HL-60 (cell line): Measurements from ENCODE around the gene ALOXE3.
"Not testable (repeated sequence)": the region's sequence is repeated elsewhere in the genome, so short reads cannot be mapped to it uniquely, and the experiment has no call there.

Experiments
- DNase-seq, 2 experiments: peaks; one replicate each; pipeline ENCODE4 v3.0.0-alpha.2; 2010 to 2020; ENCODE audit warnings: low read depth in 1 of 2, low spot score in 1 of 2
- H3K27ac ChIP-seq: fragments of 250-450 bp; sonication (Bioruptor Pico); replicated peaks from 2 replicates; pipeline ENCODE4 v1.5.1; 2020; ENCODE audit warnings: mild to moderate bottlenecking, moderate library complexity
- H3K27me3 ChIP-seq: fragments of 250-450 bp; sonication (Bioruptor Pico); 2 replicates; pipeline ENCODE4 v1.5.1; 2021; ENCODE audit warnings: mild to moderate bottlenecking, moderate library complexity; ENCODE audit not compliant: insufficient read depth, poor library complexity, severe bottlenecking
- H3K4me3 ChIP-seq: replicated peaks from 2 replicates; pipeline ENCODE4 v1.5.1; 2011; ENCODE audit warnings: mild to moderate bottlenecking, control low read depth, low read length; ENCODE audit not compliant: insufficient read depth
- GABPA ChIP-seq: IDR thresholded peaks from 2 replicates; pipeline ENCODE4 v1.6.1; 2012; ENCODE audit warnings: low read depth
- POLR2AphosphoS5 ChIP-seq: IDR thresholded peaks from 2 replicates; pipeline ENCODE4 v1.6.1; 2012; ENCODE audit warnings: low read depth
- SPI1 ChIP-seq: IDR thresholded peaks from 2 replicates; pipeline ENCODE4 v1.6.1; 2012; ENCODE audit warnings: low read depth, mild to moderate bottlenecking, borderline replicate concordance
- TF ChIP-seq, protein P1 (sequence below): IDR thresholded peaks from one replicate; pipeline ENCODE4 v1.5.1; 2011; ENCODE audit warnings: low read length, control low read depth, inconsistent platforms; ENCODE audit not compliant: insufficient read depth
- TF ChIP-seq, protein P2 (sequence below): IDR thresholded peaks from 2 replicates; pipeline ENCODE4 v1.6.1; 2012; ENCODE audit warnings: low read depth; ENCODE audit not compliant: insufficient replicate concordance

The ALOXE3 gene

GRCh38 chr17:8109661-8110455 is 8.5 kb downstream of the ALOXE3 start:
- no peak for DNase-seq

DNA sequence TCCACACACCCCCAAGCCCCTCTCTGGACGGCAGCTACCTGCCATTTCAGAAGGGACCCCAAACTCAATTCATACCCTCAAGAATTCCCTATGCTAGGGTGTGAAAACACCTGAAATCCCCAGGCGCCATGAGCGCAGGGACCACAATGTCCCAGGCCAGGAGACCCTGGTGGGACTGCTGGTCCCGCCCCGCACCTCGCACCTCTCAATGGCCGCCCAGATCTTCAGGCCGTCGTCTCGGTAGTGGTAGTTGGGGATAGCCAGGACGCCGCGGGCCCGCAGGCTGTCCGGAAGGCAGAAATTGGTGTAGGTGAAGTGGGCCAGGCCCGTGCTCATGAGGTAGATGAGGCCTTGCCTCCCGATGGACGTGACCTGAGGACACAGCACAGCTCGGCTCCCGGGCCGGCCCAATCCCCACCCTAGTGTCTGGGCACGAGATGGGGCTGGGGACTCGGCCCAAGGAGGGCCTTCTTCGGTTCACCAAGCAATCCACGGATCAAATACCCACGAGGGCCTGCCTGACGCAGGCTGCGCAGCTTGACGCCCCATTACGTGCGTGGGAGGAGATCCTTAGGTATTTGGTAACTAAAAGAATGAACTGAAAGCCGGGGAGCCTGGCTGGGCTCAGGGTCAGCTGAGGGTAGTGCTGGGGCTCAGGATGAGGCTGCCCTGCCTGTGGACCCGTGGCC is 9.2 kb downstream of the ALOXE3 start:
- TF ChIP-seq, protein P1, sequence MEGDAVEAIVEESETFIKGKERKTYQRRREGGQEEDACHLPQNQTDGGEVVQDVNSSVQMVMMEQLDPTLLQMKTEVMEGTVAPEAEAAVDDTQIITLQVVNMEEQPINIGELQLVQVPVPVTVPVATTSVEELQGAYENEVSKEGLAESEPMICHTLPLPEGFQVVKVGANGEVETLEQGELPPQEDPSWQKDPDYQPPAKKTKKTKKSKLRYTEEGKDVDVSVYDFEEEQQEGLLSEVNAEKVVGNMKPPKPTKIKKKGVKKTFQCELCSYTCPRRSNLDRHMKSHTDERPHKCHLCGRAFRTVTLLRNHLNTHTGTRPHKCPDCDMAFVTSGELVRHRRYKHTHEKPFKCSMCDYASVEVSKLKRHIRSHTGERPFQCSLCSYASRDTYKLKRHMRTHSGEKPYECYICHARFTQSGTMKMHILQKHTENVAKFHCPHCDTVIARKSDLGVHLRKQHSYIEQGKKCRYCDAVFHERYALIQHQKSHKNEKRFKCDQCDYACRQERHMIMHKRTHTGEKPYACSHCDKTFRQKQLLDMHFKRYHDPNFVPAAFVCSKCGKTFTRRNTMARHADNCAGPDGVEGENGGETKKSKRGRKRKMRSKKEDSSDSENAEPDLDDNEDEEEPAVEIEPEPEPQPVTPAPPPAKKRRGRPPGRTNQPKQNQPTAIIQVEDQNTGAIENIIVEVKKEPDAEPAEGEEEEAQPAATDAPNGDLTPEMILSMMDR = no peak
- TF ChIP-seq POLR2AphosphoS5 (no peak), GABPA (no peak), SPI1 (no peak)
- TF ChIP-seq, protein P2, sequence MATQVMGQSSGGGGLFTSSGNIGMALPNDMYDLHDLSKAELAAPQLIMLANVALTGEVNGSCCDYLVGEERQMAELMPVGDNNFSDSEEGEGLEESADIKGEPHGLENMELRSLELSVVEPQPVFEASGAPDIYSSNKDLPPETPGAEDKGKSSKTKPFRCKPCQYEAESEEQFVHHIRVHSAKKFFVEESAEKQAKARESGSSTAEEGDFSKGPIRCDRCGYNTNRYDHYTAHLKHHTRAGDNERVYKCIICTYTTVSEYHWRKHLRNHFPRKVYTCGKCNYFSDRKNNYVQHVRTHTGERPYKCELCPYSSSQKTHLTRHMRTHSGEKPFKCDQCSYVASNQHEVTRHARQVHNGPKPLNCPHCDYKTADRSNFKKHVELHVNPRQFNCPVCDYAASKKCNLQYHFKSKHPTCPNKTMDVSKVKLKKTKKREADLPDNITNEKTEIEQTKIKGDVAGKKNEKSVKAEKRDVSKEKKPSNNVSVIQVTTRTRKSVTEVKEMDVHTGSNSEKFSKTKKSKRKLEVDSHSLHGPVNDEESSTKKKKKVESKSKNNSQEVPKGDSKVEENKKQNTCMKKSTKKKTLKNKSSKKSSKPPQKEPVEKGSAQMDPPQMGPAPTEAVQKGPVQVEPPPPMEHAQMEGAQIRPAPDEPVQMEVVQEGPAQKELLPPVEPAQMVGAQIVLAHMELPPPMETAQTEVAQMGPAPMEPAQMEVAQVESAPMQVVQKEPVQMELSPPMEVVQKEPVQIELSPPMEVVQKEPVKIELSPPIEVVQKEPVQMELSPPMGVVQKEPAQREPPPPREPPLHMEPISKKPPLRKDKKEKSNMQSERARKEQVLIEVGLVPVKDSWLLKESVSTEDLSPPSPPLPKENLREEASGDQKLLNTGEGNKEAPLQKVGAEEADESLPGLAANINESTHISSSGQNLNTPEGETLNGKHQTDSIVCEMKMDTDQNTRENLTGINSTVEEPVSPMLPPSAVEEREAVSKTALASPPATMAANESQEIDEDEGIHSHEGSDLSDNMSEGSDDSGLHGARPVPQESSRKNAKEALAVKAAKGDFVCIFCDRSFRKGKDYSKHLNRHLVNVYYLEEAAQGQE = no peak
- Histone ChIP-seq H3K4me3 (no peak overlapping the region), H3K27me3 (no peaks in the 10 kb centered on the region), H3K27ac (no peak overlapping the region)
- DNase-seq = no peak

More at GRCh38 chr17:8109661-8110455, 8.5 kb downstream of the ALOXE3 start:
- TF ChIP-seq, protein P1 = peak; percentile 3
- no peak for TF ChIP-seq GABPA
- Histone ChIP-seq H3K27ac (no peak overlapping the region), H3K27me3 (no peaks in the 10 kb centered on the region), H3K4me3 (peak overlapping the region; percentile 30)

DNA sequence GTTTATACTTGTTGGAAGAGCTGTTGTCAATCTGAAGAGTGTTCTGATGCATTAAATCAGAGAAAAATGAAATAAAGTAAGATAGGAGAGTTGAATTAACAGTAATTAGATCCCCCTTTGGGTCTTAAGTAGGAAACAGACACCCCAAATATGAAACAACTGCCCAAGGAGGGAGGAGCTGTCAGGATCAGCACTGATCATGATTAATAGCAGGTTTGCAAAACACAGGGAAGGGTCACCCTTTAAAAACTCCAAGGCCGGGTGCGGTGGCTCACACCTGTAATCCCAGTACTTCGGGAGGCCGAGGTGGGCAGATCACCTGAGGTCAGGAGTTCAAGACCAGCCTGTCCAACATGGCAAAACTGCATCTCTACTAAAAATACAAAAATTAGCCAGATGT is 11.3 kb downstream of the ALOXE3 start:
- H3K4me3 ChIP-seq, H3K27me3 ChIP-seq, H3K27ac ChIP-seq, DNase-seq: not testable (repeated sequence)

DNA sequence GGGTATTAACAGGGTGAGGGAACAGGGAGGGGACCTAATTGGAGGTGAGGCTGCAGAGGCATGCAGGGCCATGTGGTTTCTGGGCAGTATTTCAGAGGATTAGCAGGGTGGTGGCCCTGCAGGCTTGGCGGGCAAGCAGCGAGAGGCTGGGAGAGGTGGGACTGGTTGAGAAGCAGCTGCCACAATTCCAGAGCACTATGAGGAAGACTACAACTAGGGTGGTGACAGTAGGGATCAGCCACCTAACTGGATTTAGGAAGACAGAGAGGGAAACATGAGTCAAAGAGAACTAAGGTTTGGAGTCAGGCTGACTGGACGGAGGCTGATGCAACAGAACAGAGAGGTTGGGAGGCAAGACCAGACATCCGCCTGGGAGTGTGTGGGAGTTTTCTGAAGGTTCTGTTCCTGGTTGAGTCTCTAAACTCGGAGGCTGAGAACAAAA is 12.3 kb downstream of the ALOXE3 start:
- no peak for DNase-seq
- TF ChIP-seq GABPA (no peak), SPI1 (no peak), POLR2AphosphoS5 (no peak)
- TF ChIP-seq, protein P2 = no peak
- TF ChIP-seq, protein P1 = no peak
- Histone ChIP-seq H3K27ac (no peak overlapping the region), H3K27me3 (no peaks in the 10 kb centered on the region), H3K4me3 (no peak overlapping the region)
